ENCODE results near the gene OR51I2.
A peak's percentile ranks its signal among the peaks of the same experiment; 100 is the strongest.

OR51I2 gene

DNA sequence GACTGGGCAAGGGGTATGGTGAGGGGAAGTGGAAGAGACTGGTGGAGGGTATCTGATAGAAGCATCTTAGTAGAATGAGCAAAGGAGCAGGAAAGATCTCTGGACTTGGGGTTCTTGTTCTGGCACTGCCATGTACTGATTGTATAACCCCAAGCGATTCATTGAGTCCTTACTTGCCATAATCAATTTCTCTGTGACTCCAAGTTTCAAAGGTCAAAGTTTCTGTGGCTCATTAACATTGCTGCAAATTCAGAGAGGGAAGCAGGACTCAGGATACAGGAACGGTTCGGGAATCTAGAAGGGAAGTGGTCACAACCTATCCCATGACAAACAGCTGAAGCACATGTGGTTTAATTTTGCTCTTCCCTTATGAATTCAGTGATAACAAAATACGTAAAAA lies 309 bp downstream of the OR51I2 start:
- Histone ChIP-seq H3K9ac (ENCODE audit: insufficient read length, low read depth) (no peak overlapping the region), H3K36me3 (ENCODE audit: insufficient read depth, insufficient read length, low read length) (no peaks in the 10 kb centered on the region), H3K27me3 (ENCODE audit: insufficient read depth, insufficient read length) (no peaks in the 10 kb centered on the region), H3K9me3 (ENCODE audit: insufficient read depth, low read length) (no peaks in the 10 kb centered on the region), H3K4me3 (ENCODE audit: insufficient read length, low read depth) (no peak overlapping the region), H3K4me1 (ENCODE audit: insufficient read depth, insufficient read length) (no peaks in the 10 kb centered on the region)
- TF ChIP-seq ZNF274 (IDR thresholded peaks at IDR 0.05; ENCODE audit: low read depth, low read length) (no peak), SUZ12 (IDR thresholded peaks at IDR 0.05; ENCODE audit: extremely low read depth, insufficient read depth, insufficient read length) (no peak), YY1 (IDR thresholded peaks at IDR 0.05; ENCODE audit: insufficient read depth, insufficient read length) (no peak)
- DNase-seq (ENCODE audit: low read depth, low spot score), result no peak

DNA sequence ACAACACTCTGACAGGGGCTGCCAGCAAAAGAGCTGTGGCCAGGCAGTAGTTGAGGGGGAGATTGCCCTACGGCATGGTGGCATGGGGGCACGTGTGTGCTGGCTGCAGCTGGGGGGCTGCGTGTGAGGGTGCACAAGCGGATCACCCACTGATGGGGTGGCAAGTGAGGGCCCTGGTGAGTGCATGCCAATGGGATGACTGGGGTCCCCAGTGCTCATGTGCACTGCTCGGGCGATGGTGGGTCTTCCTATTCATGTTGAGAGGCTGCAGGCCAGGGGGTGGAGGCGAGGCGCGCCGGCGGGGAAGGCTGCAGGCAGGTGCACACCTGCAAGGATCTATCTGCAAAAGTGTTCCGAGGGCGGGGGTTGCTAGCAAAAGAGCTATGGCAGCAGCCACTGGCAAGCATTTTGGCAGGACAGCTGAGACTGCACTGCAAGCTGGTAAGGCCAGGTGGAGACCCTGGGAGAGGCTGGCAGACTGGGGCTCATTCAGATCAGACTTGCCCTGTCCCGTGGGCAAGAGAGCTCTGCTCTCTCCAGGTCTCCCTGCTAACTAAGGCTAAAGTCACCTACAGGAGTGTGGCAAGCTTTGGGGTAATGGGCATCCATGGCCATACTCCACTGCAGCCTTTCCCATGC lies 12.0 kb downstream of the OR51I2 start:
- no peak for DNase-seq (ENCODE audit: low read depth, low spot score)
- H3K36me3 ChIP-seq (ENCODE audit: insufficient read depth, insufficient read length, low read length), result no peaks in the 10 kb centered on the region
- no peaks in the 10 kb centered on the region for H3K27me3 ChIP-seq (ENCODE audit: insufficient read depth, insufficient read length)
- no peak overlapping the region for H3K9ac ChIP-seq (ENCODE audit: insufficient read length, low read depth)
- H3K4me3 ChIP-seq (ENCODE audit: insufficient read length, low read depth), result no peak overlapping the region
- H3K9me3 ChIP-seq (ENCODE audit: insufficient read depth, low read length), result no peaks in the 10 kb centered on the region
- H3K4me1 ChIP-seq (ENCODE audit: insufficient read depth, insufficient read length), result no peaks in the 10 kb centered on the region
- TF ChIP-seq ZNF274 (IDR thresholded peaks at IDR 0.05; ENCODE audit: low read depth, low read length) (no peak), YY1 (IDR thresholded peaks at IDR 0.05; ENCODE audit: insufficient read depth, insufficient read length) (no peak), SUZ12 (IDR thresholded peaks at IDR 0.05; ENCODE audit: extremely low read depth, insufficient read depth, insufficient read length) (no peak)

DNA sequence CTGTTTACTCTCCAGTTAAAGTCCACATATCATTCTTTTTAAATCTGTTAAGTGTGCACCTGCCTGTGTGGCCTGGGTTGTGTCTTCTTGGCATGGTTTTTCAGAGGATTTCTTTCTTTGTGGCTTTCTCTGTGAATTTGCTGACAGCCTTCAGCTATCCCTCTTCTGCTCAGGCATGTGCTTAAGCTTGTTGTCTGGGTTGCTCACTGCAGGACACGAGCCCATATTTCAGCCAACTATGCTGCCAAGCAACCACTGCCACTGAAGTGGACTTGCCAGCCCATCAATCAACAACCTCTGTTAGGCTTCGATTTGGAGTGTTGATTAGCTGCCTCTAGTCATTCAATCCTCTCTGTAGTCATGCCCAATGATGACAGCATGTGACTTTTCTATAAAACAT lies 18.4 kb downstream of the OR51I2 start:
- no peak for DNase-seq (ENCODE audit: low read depth, low spot score)
- Histone ChIP-seq H3K36me3 (ENCODE audit: insufficient read depth, insufficient read length, low read length) (no peaks in the 10 kb centered on the region), H3K27me3 (ENCODE audit: insufficient read depth, insufficient read length) (no peaks in the 10 kb centered on the region), H3K9ac (ENCODE audit: insufficient read length, low read depth) (no peak overlapping the region), H3K4me1 (ENCODE audit: insufficient read depth, insufficient read length) (no peaks in the 10 kb centered on the region), H3K9me3 (ENCODE audit: insufficient read depth, low read length) (no peaks in the 10 kb centered on the region), H3K4me3 (ENCODE audit: insufficient read length, low read depth) (no peak overlapping the region)
- TF ChIP-seq YY1 (IDR thresholded peaks at IDR 0.05; ENCODE audit: insufficient read depth, insufficient read length) (no peak), SUZ12 (IDR thresholded peaks at IDR 0.05; ENCODE audit: extremely low read depth, insufficient read depth, insufficient read length) (no peak), ZNF274 (IDR thresholded peaks at IDR 0.05; ENCODE audit: low read depth, low read length) (no peak)

DNA sequence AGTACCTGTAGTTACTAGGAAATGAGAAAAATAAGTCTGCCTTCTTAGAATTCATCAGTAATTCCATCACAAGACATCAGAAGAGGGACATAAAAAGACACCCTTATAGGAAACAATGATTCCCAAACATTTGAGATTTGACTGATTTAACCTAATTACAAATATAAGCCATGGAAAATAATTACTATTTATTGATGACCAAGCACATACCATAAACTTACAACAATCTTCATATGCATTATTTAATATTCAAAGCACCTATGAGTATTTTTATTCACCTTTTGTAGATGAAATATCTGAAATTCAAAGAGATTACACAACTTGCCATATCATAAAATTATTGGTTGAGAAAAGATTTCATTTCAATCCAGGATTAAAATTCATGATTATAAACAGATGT lies 24.8 kb downstream of the OR51I2 start:
- no peaks in the 10 kb centered on the region for H3K27me3 ChIP-seq (ENCODE audit: insufficient read depth, insufficient read length)
- peaks cover 4% of the 10 kb centered on the region; the same call in 1 of the 2 replicates for H3K9me3 ChIP-seq (ENCODE audit: insufficient read depth, low read length)
- H3K9ac ChIP-seq (ENCODE audit: insufficient read length, low read depth), result no peak overlapping the region
- no peak for DNase-seq (ENCODE audit: low read depth, low spot score)
- no peaks in the 10 kb centered on the region for H3K4me1 ChIP-seq (ENCODE audit: insufficient read depth, insufficient read length)
- no peaks in the 10 kb centered on the region for H3K36me3 ChIP-seq (ENCODE audit: insufficient read depth, insufficient read length, low read length)
- TF ChIP-seq YY1 (IDR thresholded peaks at IDR 0.05; ENCODE audit: insufficient read depth, insufficient read length), result no peak
- no peak for TF ChIP-seq SUZ12 (IDR thresholded peaks at IDR 0.05; ENCODE audit: extremely low read depth, insufficient read depth, insufficient read length)
- TF ChIP-seq ZNF274 (IDR thresholded peaks at IDR 0.05; ENCODE audit: low read depth, low read length), result no peak
- H3K4me3 ChIP-seq (ENCODE audit: insufficient read length, low read depth), result no peak overlapping the region

DNA sequence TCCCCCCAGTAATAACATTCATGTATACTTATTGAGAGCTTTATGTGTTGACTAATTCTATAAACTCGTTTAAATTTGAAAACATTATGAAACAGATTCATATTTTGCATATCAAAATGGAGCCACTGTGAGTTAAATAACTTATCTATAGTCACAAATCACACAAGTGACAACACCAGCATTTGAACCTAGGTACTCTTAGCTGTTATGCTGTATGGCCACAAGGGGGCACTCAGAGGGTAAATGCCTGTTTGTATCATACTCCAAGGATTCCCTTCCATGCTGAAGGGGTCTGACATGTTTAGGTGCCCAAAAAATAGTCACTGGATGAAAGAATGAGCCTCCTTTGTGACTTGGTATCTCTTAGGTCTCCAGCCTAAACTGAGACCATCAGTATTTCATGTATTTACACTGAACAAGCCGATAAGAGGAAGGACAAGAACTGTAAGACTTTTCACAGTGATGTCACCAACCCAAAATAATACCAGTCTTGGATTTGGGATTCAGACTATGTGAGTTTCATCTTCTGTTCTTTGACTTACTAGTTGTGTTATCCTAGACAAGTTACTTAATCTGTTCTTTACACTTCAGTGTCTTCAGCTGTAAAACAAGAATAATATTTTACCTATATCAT lies 27.2 kb downstream of the OR51I2 start:
- DNase-seq (ENCODE audit: low read depth, low spot score), result peak; percentile 35
- TF ChIP-seq ZNF274 (IDR thresholded peaks at IDR 0.05; ENCODE audit: low read depth, low read length) (no peak), SUZ12 (IDR thresholded peaks at IDR 0.05; ENCODE audit: extremely low read depth, insufficient read depth, insufficient read length) (no peak), YY1 (IDR thresholded peaks at IDR 0.05; ENCODE audit: insufficient read depth, insufficient read length) (no peak)
- Histone ChIP-seq H3K36me3 (ENCODE audit: insufficient read depth, insufficient read length, low read length) (no peaks in the 10 kb centered on the region), H3K27me3 (ENCODE audit: insufficient read depth, insufficient read length) (no peaks in the 10 kb centered on the region), H3K4me3 (ENCODE audit: insufficient read length, low read depth) (no peak overlapping the region), H3K9ac (ENCODE audit: insufficient read length, low read depth) (no peak overlapping the region), H3K9me3 (ENCODE audit: insufficient read depth, low read length) (peaks cover 4% of the 10 kb centered on the region; the same call in 1 of the 2 replicates), H3K4me1 (ENCODE audit: insufficient read depth, insufficient read length) (no peaks in the 10 kb centered on the region)

DNA sequence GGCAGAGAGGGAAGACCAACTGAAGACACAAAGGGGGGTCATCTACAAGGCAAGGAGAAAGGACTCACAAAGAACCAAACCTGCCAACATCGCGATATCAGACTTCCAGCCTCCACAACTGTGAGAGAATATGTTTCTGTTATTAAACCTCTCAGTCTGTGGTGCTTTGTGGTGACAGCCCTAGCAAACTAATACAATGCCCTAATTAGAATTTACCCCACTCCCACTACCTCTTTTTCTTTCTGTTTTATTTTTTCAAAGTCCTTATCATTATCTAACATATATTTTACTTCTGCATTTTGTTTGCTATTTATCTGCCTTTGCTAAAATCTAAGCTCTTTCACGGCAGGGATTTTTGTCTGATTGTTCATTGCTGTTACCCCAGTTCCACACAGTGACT lies 36.9 kb downstream of the OR51I2 start:
- TF ChIP-seq ZNF274 (IDR thresholded peaks at IDR 0.05; ENCODE audit: low read depth, low read length) (no peak), SUZ12 (IDR thresholded peaks at IDR 0.05; ENCODE audit: extremely low read depth, insufficient read depth, insufficient read length) (no peak), YY1 (IDR thresholded peaks at IDR 0.05; ENCODE audit: insufficient read depth, insufficient read length) (no peak)
- H3K4me3 ChIP-seq (ENCODE audit: insufficient read length, low read depth), result no peak overlapping the region
- H3K36me3 ChIP-seq (ENCODE audit: insufficient read depth, insufficient read length, low read length), result no peaks in the 10 kb centered on the region
- no peak overlapping the region for H3K9ac ChIP-seq (ENCODE audit: insufficient read length, low read depth)
- no peaks in the 10 kb centered on the region for H3K9me3 ChIP-seq (ENCODE audit: insufficient read depth, low read length)
- DNase-seq (ENCODE audit: low read depth, low spot score), result no peak
- H3K4me1 ChIP-seq (ENCODE audit: insufficient read depth, insufficient read length), result no peaks in the 10 kb centered on the region
- H3K27me3 ChIP-seq (ENCODE audit: insufficient read depth, insufficient read length), result no peaks in the 10 kb centered on the region

DNA sequence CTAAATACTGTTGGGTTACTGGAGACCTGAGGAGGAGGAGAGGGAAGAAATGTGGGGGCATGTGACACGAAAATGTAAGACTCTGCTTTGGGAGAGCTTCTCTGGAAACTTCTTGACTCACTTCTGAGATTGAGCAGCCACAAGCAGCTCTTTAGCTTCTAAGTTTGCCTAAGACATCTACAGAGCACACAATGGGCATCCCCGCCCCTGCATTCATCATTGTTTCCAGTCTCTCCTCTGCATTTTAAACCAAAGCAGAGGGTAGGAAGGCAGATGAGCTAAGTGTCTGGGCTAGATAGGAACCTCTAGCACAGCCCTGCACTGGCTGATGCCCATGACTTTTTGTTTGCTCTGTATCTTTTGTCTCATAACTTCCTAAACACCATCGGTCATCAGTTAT lies 37.3 kb downstream of the OR51I2 start:
- H3K4me1 ChIP-seq (ENCODE audit: insufficient read depth, insufficient read length), result no peaks in the 10 kb centered on the region
- H3K27me3 ChIP-seq (ENCODE audit: insufficient read depth, insufficient read length), result no peaks in the 10 kb centered on the region
- no peaks in the 10 kb centered on the region for H3K9me3 ChIP-seq (ENCODE audit: insufficient read depth, low read length)
- H3K36me3 ChIP-seq (ENCODE audit: insufficient read depth, insufficient read length, low read length), result no peaks in the 10 kb centered on the region
- no peak for DNase-seq (ENCODE audit: low read depth, low spot score)
- no peak overlapping the region for H3K4me3 ChIP-seq (ENCODE audit: insufficient read length, low read depth)
- TF ChIP-seq YY1 (IDR thresholded peaks at IDR 0.05; ENCODE audit: insufficient read depth, insufficient read length), result no peak
- no peak for TF ChIP-seq ZNF274 (IDR thresholded peaks at IDR 0.05; ENCODE audit: low read depth, low read length)
- TF ChIP-seq SUZ12 (IDR thresholded peaks at IDR 0.05; ENCODE audit: extremely low read depth, insufficient read depth, insufficient read length), result no peak
- no peak overlapping the region for H3K9ac ChIP-seq (ENCODE audit: insufficient read length, low read depth)
